ENCODE data around the gene ATG16L2.
A peak's percentile ranks its signal among the peaks of the same experiment; 100 is the strongest.
"Not testable (repeated sequence)": the region's sequence is repeated elsewhere in the genome, so short reads cannot be mapped to it uniquely, and the experiment has no call there.

The ATG16L2 gene

GRCh38 chr11:72807792-72808191 is 6.4 kb upstream of the ATG16L2 start:
- ATAC-seq = no peak
- no peak for DNase-seq
- no peaks in the 10 kb centered on the region for H3K9me3 Mint-ChIP-seq
- peaks cover 21% of the 10 kb centered on the region for H3K4me1 Mint-ChIP-seq
- H3K27ac Mint-ChIP-seq = no peak overlapping the region
- H3K4me3 Mint-ChIP-seq = no peak overlapping the region
- no peaks in the 10 kb centered on the region for H3K27me3 Mint-ChIP-seq

GRCh38 chr11:72808331-72808798 is 5.8 kb upstream of the ATG16L2 start:
- Mint-ChIP-seq H3K27me3 (no peaks in the 10 kb centered on the region), H3K27ac (no peak overlapping the region), H3K4me1 (peaks cover 27% of the 10 kb centered on the region), H3K9me3 (no peaks in the 10 kb centered on the region), H3K4me3 (no peak overlapping the region)
- ATAC-seq = no peak
- no peak for DNase-seq

- not testable (repeated sequence) for ATAC-seq, H3K9me3 Mint-ChIP-seq, H3K27ac Mint-ChIP-seq, H3K27me3 Mint-ChIP-seq, DNase-seq
- Mint-ChIP-seq H3K4me1 (peaks cover 48% of the 10 kb centered on the region), H3K4me3 (peak overlapping the region; percentile 64 to 82)
Observed at GRCh38 chr11:72811686-72812085, 2.5 kb upstream of the ATG16L2 start.

DNA sequence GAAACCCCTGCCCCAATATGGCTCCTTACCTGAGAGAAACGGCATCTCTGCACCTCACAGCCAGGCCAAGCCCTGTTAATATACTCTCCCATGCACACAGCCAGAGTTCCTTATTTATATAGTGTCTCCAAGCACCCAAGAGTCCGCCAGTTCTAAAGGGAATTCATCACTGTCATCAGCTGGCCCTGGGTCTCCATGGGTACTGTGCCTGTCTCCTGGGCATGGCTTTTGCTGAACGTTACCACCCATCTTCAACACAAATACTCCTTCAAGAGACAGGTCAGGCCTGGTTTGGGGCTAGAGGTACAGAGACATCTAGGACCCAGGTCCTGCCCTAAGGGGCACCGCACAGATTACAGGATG is 1.6 kb upstream of the ATG16L2 start:
- peak overlapping the region; percentile 92 to 94 for H3K4me3 Mint-ChIP-seq
- no peak for ATAC-seq
- H3K9me3 Mint-ChIP-seq = no peaks in the 10 kb centered on the region
- no peak for DNase-seq
- no peaks in the 10 kb centered on the region for H3K27me3 Mint-ChIP-seq
- H3K4me1 Mint-ChIP-seq = peaks cover 56% of the 10 kb centered on the region
- peak overlapping the region in 1 of 2 donors; percentile 99 for H3K27ac Mint-ChIP-seq

GRCh38 chr11:72812967-72813739 is 1.1 kb upstream of the ATG16L2 start:
- Mint-ChIP-seq H3K9me3 (no peaks in the 10 kb centered on the region), H3K4me3 (peak overlapping the region; percentile 92 to 94), H3K27me3 (no peaks in the 10 kb centered on the region), H3K4me1 (peaks cover 61% of the 10 kb centered on the region), H3K27ac (peak overlapping the region; percentile 99 to 100)
- peak; percentile 76 to 88 for DNase-seq
- peak; percentile 77 for ATAC-seq

DNA sequence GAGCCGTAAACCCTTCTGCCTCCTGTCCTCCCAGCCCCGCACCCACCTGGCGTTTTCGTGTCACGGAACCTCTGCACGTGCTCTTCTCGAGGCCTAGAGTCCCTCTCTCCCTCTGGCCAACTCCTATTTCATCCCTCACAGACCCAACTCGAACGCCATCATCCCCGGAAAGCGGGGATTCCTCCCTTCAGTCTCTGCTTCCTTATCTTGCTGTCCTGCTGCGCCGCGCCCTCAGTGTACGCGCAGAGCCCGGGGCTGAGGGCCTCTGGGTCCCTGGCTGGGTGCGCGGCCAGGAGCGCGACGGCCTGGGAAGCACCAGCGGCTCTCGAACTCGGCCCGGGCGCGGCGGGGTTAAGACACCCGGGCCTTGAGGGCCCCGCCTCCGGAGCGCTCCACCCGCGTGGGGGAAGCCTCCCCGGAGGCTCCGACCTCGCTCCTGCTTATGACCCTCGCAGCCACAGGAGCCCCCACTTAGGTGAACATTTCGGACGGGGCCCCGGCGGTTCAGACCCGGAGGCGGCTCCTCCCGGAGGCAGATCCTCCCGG is 398 bp upstream of the ATG16L2 start:
- Mint-ChIP-seq H3K27me3 (no peaks in the 10 kb centered on the region), H3K4me1 (peaks cover 65% of the 10 kb centered on the region), H3K9me3 (no peaks in the 10 kb centered on the region), H3K4me3 (peak overlapping the region; percentile 92 to 94), H3K27ac (peak overlapping the region; percentile 99 to 100)
- ATAC-seq (peak; percentile 75), DNase-seq (peak in 1 of 2 donors; percentile 90)

DNA sequence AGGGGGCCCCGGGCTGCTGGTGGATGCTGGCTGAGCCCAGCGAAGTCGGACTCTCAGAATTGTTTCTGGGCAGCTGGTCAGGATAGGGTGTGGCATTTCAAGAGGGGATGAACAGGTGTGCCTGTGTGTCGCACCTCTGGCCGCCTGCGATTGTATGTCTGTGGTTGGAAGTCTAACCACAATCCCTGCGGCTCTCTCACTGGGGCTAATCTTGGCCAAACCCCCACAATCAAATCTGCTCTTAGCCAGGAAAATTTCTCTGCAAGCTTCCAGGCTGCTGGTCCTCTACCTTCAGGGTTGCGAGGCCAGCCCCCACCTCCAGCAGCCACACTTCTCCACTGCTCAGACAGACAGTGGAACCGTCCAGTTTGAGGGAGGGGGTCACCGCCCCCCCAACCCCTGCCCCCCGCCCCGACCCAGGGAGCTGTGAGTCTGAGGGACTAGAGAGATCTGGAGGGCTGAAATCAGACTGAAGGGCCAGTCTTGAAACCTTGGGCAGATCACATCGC is 953 bp downstream of the ATG16L2 start:
- ATAC-seq (no peak), DNase-seq (no peak)
- Mint-ChIP-seq H3K27me3 (no peaks in the 10 kb centered on the region), H3K27ac (peak overlapping the region; percentile 99 to 100), H3K9me3 (no peaks in the 10 kb centered on the region), H3K4me3 (peak overlapping the region; percentile 92 to 99), H3K4me1 (peaks cover 73% of the 10 kb centered on the region)

- Mint-ChIP-seq H3K27me3 (no peaks in the 10 kb centered on the region), H3K4me3 (peak overlapping the region; percentile 92 to 99), H3K9me3 (no peaks in the 10 kb centered on the region), H3K27ac (peak overlapping the region in 1 of 2 donors; percentile 43), H3K4me1 (peaks cover 74% of the 10 kb centered on the region)
- DNase-seq (no peak), ATAC-seq (no peak)
Observed at GRCh38 chr11:72816404-72816990, 2.3 kb downstream of the ATG16L2 start.

- no peaks in the 10 kb centered on the region for H3K27me3 Mint-ChIP-seq
- H3K9me3 Mint-ChIP-seq = no peaks in the 10 kb centered on the region
- H3K27ac Mint-ChIP-seq = peak overlapping the region in 1 of 2 donors; percentile 77
- no peak for DNase-seq
- no peak for ATAC-seq
- no peak overlapping the region for H3K4me3 Mint-ChIP-seq
- H3K4me1 Mint-ChIP-seq = peaks cover 65% of the 10 kb centered on the region
Observed at GRCh38 chr11:72817966-72818365, 3.8 kb downstream of the ATG16L2 start.

DNA sequence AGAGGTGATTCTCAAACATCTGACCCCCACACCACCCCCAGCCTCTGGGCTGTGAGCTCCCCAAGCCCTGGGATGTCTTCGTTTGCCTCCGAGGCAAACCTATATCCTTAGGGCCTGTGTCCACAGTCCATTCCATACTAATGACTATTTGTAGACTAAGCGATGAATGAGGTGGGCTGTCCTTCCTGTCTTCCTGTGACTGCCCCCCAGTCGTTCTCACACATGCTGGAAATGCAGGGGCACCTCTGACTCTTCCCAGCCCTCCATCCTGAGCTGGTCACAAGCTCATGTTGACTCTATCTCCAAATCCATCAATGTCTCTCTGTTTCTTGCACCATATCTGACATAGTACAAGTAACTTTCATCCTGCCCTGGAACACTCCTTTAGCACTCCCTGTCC is 4.8 kb downstream of the ATG16L2 start:
- no peak for ATAC-seq
- Mint-ChIP-seq H3K27me3 (no peaks in the 10 kb centered on the region), H3K27ac (no peak overlapping the region), H3K4me3 (no peak overlapping the region), H3K4me1 (peaks cover 69% of the 10 kb centered on the region), H3K9me3 (no peaks in the 10 kb centered on the region)
- DNase-seq = no peak

GRCh38 chr11:72820439-72821139 is 6.4 kb downstream of the ATG16L2 start:
- no peak for DNase-seq
- peaks cover 69% of the 10 kb centered on the region for H3K4me1 Mint-ChIP-seq
- no peaks in the 10 kb centered on the region for H3K9me3 Mint-ChIP-seq
- ATAC-seq = no peak
- no peaks in the 10 kb centered on the region for H3K27me3 Mint-ChIP-seq
- H3K4me3 Mint-ChIP-seq = peak overlapping the region in 1 of 2 donors; percentile 11
- peak overlapping the region in 1 of 2 donors; percentile 74 for H3K27ac Mint-ChIP-seq

DNA sequence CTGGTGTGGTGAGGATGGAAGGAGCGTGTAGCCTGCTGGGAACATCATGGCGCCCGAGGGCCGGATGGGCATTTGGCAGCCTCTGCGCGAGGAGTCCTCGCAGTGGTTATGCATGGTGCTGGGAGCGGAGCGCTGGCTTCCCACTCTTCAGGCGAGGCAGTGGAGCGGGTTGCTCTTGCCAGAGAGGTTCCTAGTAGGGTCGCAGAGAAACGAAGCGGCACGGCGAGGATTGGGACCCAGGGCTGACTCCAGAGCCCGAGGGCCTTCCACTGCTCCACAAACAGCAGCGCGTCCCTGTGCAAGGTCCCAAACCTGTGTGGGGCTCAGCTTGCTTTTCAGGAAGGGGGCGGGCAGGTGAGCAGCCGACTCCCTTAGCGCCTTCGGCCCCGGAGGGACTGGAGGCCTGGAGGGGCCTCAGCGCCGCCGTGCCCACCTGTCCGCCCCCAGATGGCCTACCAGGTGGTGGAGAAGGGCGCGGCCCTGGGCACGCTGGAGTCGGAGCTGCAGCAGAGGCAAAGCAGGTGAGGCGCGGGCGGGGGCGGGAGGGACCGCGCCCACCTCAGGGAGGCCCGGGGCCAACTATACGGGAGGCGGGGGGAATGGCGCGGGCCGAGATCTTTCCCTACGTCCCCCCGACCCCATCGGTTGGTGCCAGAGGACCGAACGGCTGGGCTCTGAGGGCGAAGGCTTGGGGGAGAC is 7.2 kb downstream of the ATG16L2 start:
- Mint-ChIP-seq H3K9me3 (no peaks in the 10 kb centered on the region), H3K4me1 (peaks cover 61% of the 10 kb centered on the region), H3K27me3 (no peaks in the 10 kb centered on the region), H3K27ac (peak overlapping the region in 1 of 2 donors; percentile 74), H3K4me3 (peak overlapping the region in 1 of 2 donors; percentile 13)
- peak; percentile 11 for ATAC-seq
- DNase-seq = no peak

- H3K9me3 Mint-ChIP-seq = no peaks in the 10 kb centered on the region
- H3K27ac Mint-ChIP-seq = peak overlapping the region in 1 of 2 donors; percentile 72
- H3K27me3 Mint-ChIP-seq = no peaks in the 10 kb centered on the region
- ATAC-seq = peak; percentile 62
- peak; percentile 58 to 71 for DNase-seq
- peaks cover 60% of the 10 kb centered on the region for H3K4me1 Mint-ChIP-seq
- peak overlapping the region in 1 of 2 donors; percentile 52 for H3K4me3 Mint-ChIP-seq
Observed at GRCh38 chr11:72821920-72822799, 7.9 kb downstream of the ATG16L2 start.

DNA sequence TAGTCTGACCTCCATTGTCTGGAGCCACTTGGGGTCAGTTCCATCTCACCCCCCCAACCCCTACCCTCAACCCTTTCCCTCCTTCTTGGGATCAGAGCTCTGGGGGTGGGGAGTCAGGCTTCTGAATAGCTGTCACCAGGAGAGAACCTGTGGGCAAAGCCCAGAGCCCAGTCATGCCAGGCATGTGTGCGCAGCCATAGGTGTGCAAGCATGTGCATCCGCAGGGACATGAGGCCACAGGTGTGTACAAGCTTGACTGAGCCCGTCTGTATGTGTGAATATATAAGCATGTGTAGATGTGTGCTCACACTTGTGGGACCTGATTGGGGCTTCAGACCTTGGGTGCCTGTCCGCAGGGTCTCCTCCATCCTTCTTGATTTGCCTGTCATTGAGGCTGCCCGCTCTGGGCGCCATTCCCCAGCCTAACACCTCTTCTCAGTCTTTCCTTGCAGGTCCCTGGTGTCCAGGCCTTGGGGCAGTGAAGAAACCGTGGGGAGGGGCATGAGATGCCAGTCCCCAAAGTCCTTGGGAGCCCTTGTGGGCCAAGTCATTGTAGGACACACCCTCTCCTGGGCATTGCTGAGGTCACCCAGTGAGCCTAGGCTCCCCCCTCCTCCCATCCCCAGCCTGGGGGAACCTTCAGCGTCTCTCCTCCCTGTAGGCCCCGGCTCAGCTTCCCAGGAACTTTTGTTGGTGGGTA is 9.0 kb downstream of the ATG16L2 start:
- Mint-ChIP-seq H3K4me1 (peaks cover 57% of the 10 kb centered on the region), H3K27ac (peak overlapping the region; percentile 61 to 93), H3K4me3 (no peak overlapping the region), H3K9me3 (no peaks in the 10 kb centered on the region), H3K27me3 (no peaks in the 10 kb centered on the region)
- DNase-seq (no peak), ATAC-seq (no peak)
